GM08714 (cell line): ENCODE measurements around the gene VPS11.
"Not testable (repeated sequence)": the region's sequence is repeated elsewhere in the genome, so short reads cannot be mapped to it uniquely, and the experiment has no call there.

Experiments used
- H3K4me3 ChIP-seq: fragments of 200-500 bp; sonication (Bioruptor generic); 2 replicates; pipeline ENCODE4 v1.5.1; 2014; ENCODE audit warnings: mild to moderate bottlenecking, low read length, inconsistent platforms
- ZNF274 ChIP-seq: IDR thresholded peaks from 2 replicates; pipeline ENCODE4 v1.6.1; 2012; ENCODE audit warnings: mild to moderate bottlenecking, low read depth, low read length

Gene VPS11

DNA sequence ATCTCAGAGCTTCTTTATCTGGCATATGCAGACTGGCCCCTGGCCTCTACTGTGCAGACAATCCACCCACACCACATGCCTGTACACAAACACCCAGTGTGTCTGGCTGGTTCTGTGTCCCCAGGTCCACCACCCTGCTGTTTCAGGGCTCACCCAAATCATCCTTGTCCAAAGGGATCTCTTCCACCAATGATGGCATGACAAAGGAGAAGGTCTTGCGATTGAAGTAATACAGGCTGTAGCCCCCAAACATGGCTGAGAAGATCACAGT, 38.6 kb upstream of the VPS11 start:
- no peak for TF ChIP-seq ZNF274
- H3K4me3 ChIP-seq = no peak overlapping the region

- no peak for TF ChIP-seq ZNF274
These were observed 38.1 kb upstream of the VPS11 start for GRCh38 chr11:119029340-119030028.

GRCh38 chr11:119030029-119030328, 37.6 kb upstream of the VPS11 start:
- TF ChIP-seq ZNF274 = no peak
- peak overlapping the region; percentile 82 for H3K4me3 ChIP-seq

More at GRCh38 chr11:119029340-119030028, 38.1 kb upstream of the VPS11 start:
- peak overlapping the region; percentile 82 for H3K4me3 ChIP-seq

DNA sequence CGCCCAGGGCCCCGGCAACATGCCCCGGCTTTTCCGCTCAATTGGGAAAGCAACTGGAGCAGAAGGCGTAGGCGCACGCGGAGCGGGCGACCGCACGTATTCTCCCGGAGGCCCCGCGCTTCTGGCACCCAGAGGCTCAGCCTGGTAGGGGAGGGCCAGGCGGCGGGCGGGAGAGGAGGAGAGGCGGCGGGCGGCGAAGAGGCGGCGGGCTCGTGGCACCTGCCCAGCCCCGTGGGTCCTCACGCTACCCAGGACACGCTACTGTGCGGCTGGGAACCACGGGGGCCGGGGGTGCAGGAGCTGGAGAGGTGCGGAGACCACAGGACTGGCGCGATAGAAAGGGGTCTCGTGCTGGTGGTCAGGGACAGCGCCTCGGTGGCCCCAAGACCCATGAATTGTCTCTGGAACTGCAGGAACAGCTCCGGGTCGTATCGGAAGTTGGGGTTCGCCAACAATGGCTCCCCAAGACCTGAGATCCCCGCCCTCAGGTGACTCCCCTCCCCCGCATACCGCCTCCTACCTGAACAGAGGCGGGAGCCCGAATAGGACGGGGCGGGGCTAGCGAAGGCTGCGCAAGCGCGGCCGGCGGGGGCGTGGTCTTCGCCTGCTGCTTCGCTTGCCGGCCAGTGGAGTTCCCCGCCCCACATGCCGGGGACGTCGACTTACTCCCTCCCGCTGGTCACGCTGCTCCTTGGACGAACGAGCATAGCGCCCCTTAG, 37.1 kb upstream of the VPS11 start, which contains the start of gene SLC37A4:
SLC37A4 (minus strand) TSS at position 549 of the 719 bp plus-strand sequence.
- no peak for TF ChIP-seq ZNF274
- H3K4me3 ChIP-seq = peak within 1 kb of the TSS; percentile 82

DNA sequence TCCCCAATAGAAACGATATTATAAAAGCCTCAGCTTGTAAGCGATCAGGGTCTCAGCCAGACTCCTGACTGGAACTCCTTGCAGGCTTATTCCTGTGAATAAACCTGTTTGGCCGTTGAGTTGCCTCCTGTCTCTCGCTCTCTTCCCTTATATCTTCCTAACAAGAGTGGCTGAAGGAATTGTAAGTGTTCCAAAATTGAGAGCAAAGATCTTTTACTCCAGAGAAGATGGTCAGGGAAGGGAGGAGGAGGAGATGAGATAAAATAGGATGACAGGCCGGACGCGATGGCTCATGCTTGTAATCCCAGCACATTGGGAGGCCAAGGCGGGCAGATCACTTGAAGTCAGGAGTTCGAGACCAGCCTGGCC, 35.7 kb upstream of the VPS11 start:
- TF ChIP-seq ZNF274 = no peak
- no peak overlapping the region for H3K4me3 ChIP-seq

DNA sequence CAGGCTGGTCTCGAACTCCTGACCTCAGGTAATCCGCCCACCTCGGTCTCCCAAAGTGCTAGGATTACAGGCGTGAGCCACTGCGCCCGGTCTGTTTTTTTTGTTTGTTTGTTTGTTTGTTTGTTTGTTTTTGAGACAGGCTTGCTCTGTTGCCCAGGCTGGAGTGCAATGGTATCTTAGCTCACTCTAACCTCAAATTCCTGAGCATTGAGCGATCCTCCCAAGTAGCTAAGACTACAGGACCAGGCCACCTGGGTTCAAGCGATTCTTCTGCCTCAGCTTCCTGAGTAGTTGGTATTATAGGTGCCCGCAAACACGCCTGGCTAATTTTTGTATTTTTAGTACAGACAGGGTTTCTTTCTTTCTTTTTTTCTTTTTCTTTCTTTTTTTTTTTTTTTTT, 34.2 kb upstream of the VPS11 start:
- not testable (repeated sequence) for H3K4me3 ChIP-seq

DNA sequence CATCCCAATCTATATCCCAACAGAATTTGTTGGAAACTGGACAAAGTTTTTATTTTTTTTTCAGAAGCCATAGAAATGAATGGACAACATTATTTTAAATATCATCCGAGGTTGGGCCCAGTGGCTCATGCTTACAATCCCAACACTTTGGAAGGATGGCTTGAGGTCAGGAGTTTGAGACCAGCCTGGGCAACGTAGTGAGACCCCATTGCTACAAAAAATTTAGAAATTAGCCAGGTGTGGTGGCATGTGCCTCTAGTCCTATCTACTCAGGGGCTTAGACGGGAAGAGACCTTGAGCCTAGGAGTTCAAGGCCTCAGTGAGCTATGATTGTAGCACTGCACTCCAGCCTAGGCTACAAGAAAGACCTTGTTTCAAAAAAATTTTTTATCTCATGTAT, 32.8 kb upstream of the VPS11 start:
- no peak overlapping the region for H3K4me3 ChIP-seq
- TF ChIP-seq ZNF274 = no peak

GRCh38 chr11:119038884-119039283, 28.7 kb upstream of the VPS11 start:
- TF ChIP-seq ZNF274 = no peak
- H3K4me3 ChIP-seq = no peak overlapping the region

- H3K4me3 ChIP-seq = not testable (repeated sequence)
These were observed 28.1 kb upstream of the VPS11 start for GRCh38 chr11:119039471-119039870.

GRCh38 chr11:119041821-119042514, 25.6 kb upstream of the VPS11 start:
- TF ChIP-seq ZNF274 = no peak
- H3K4me3 ChIP-seq = no peak overlapping the region

DNA sequence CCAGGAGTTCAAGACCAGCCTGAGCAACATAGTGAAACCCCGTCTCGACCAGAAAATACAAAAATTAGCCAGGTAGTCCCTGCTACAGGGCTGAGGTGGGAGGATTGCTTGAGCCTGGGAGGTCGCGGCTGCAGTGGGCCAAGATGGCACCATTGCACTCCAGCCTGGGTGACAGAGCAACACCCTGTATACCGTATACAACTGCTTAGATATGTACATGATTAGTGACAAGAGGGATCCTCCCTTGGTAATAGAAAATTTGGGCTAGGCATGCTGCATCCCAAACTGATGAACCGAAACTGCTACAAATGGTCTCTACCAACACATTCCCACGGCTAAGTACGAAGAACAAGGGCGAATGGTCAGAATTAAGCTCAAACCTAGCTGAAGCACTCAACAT, 24.7 kb upstream of the VPS11 start:
- no peak overlapping the region for H3K4me3 ChIP-seq
- TF ChIP-seq ZNF274 = no peak

DNA sequence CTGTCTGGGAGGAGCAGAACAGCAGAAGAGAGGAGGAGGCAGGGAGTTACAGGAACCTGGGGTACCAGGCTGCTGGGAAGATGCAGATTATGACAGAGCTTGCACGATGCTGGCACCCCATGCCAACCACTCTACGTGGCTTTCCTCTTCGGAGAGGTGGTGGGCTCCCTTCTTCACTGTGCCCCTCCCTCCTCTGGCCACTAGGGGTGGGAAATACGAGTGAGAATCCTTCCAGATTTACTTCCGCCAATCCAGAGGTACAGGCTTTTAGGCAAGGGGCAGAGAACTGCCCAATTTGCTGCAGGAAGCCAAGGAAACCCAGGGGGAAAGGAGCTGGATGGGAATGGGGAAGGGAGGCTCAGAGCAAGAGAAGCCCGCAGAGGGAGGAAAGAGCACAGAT, 22.9 kb upstream of the VPS11 start:
- TF ChIP-seq ZNF274 = no peak
- H3K4me3 ChIP-seq = no peak overlapping the region

GRCh38 chr11:119046489-119046888, 21.1 kb upstream of the VPS11 start:
- no peak overlapping the region for H3K4me3 ChIP-seq
- TF ChIP-seq ZNF274 = no peak

- no peak overlapping the region for H3K4me3 ChIP-seq
- no peak for TF ChIP-seq ZNF274
These were observed 20.4 kb upstream of the VPS11 start for GRCh38 chr11:119047205-119047604.

GRCh38 chr11:119048644-119049043, 19.0 kb upstream of the VPS11 start:
- TF ChIP-seq ZNF274 = no peak
- H3K4me3 ChIP-seq = no peak overlapping the region
